ENCODE results near the gene TJP3. TPM values are rescaled to one million over a fixed set of nuclear protein-coding genes. Genes with fewer than 3 reads are reported as not detected.
A peak's percentile ranks its signal among the peaks of the same experiment; 100 is the strongest.

The TJP3 gene
- total and polyA plus RNA-seq, 2 experiments from 2014 or later = 18.2 to 23.9 TPM

- TF ChIP-seq JUNB (IDR thresholded peaks at IDR 0.05; ENCODE audit: unreplicated experiment) = no peak
- no peak for TF ChIP-seq CREB1 (CRISPR knock-in tag; IDR thresholded peaks at IDR 0.05; ENCODE audit: low read depth)
- no peak for TF ChIP-seq ZNF114 (CRISPR knock-in tag; IDR thresholded peaks at IDR 0.05)
- no peak for TF ChIP-seq EZH2phosphoT487 (IDR thresholded peaks at IDR 0.05; ENCODE audit: unreplicated experiment)
- no peak for TF ChIP-seq ZNF331 (CRISPR knock-in tag; IDR thresholded peaks at IDR 0.05; ENCODE audit: low read depth)
- no peak for TF ChIP-seq STAT1 (IDR thresholded peaks at IDR 0.05; ENCODE audit: unreplicated experiment)
Measured at GRCh38 chr19:3680939-3681338, 27.2 kb upstream of the TJP3 start (continued).

GRCh38 chr19:3682286-3682685 lies 25.9 kb upstream of the TJP3 start:
- Histone ChIP-seq H4K20me1 (replicated peaks; ENCODE audit: insufficient read depth) (peaks cover 8% of the 10 kb centered on the region; the same call in 1 of the 2 replicates), H3K4me2 (peak overlapping the region; percentile 68; the same call in 1 of the 2 replicates), H3K36me3 (ENCODE audit: insufficient read depth) (no peaks in the 10 kb centered on the region), H3F3A (replicated peaks; ENCODE audit: low read depth) (peaks cover 18% of the 10 kb centered on the region), H3K4me1 (ENCODE audit: insufficient read depth) (peaks cover 28% of the 10 kb centered on the region), H2AFZ (no peak overlapping the region), H3K27ac (ENCODE audit: low read depth) (no peak overlapping the region), H3K27me3 (ENCODE audit: insufficient read depth) (no peaks in the 10 kb centered on the region), H3K79me2 (replicated peaks; ENCODE audit: insufficient read depth) (peaks cover 55% of the 10 kb centered on the region), H3K9me2 (ENCODE audit: insufficient read depth) (no peaks in the 10 kb centered on the region), H3K4me3 (no peak overlapping the region)
- ATAC-seq = no peak
- no peak overlapping the region for H3K27ac Mint-ChIP-seq
- H3K4me3 Mint-ChIP-seq = no peak overlapping the region
- H3K36me3 Mint-ChIP-seq (ENCODE audit: low read depth) = peaks cover 33% of the 10 kb centered on the region
- peaks cover 18% of the 10 kb centered on the region for H3K27me3 Mint-ChIP-seq (ENCODE audit: insufficient read depth, low read depth, poor library complexity)
- H3K9me3 Mint-ChIP-seq = peaks cover 18% of the 10 kb centered on the region
- no peak for DNase-seq (ENCODE audit: low spot score)
- H3K4me1 Mint-ChIP-seq = peaks cover 30% of the 10 kb centered on the region
- TF ChIP-seq, protein P1, sequence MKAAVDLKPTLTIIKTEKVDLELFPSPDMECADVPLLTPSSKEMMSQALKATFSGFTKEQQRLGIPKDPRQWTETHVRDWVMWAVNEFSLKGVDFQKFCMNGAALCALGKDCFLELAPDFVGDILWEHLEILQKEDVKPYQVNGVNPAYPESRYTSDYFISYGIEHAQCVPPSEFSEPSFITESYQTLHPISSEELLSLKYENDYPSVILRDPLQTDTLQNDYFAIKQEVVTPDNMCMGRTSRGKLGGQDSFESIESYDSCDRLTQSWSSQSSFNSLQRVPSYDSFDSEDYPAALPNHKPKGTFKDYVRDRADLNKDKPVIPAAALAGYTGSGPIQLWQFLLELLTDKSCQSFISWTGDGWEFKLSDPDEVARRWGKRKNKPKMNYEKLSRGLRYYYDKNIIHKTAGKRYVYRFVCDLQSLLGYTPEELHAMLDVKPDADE (IDR thresholded peaks at IDR 0.05) = no peak
- TF ChIP-seq EZH2 (IDR thresholded peaks at IDR 0.05; ENCODE audit: low read depth, unreplicated experiment) (no peak), ZNF462 (CRISPR knock-in tag; IDR thresholded peaks at IDR 0.05) (no peak), EZH2phosphoT487 (IDR thresholded peaks at IDR 0.05; ENCODE audit: unreplicated experiment) (no peak), POLR2AphosphoS5 (IDR thresholded peaks at IDR 0.05; ENCODE audit: low read depth) (no peak), CREB1 (CRISPR knock-in tag; IDR thresholded peaks at IDR 0.05; ENCODE audit: low read depth) (no peak), JUNB (IDR thresholded peaks at IDR 0.05; ENCODE audit: unreplicated experiment) (no peak), NANOG (IDR thresholded peaks at IDR 0.05; ENCODE audit: borderline replicate concordance) (no peak), REST (IDR thresholded peaks at IDR 0.05; ENCODE audit: unreplicated experiment) (no peak), ZNF331 (CRISPR knock-in tag; IDR thresholded peaks at IDR 0.05; ENCODE audit: low read depth) (no peak), ZNF114 (CRISPR knock-in tag; IDR thresholded peaks at IDR 0.05) (no peak), STAT1 (IDR thresholded peaks at IDR 0.05; ENCODE audit: unreplicated experiment) (no peak)
- TF ChIP-seq, protein P2, sequence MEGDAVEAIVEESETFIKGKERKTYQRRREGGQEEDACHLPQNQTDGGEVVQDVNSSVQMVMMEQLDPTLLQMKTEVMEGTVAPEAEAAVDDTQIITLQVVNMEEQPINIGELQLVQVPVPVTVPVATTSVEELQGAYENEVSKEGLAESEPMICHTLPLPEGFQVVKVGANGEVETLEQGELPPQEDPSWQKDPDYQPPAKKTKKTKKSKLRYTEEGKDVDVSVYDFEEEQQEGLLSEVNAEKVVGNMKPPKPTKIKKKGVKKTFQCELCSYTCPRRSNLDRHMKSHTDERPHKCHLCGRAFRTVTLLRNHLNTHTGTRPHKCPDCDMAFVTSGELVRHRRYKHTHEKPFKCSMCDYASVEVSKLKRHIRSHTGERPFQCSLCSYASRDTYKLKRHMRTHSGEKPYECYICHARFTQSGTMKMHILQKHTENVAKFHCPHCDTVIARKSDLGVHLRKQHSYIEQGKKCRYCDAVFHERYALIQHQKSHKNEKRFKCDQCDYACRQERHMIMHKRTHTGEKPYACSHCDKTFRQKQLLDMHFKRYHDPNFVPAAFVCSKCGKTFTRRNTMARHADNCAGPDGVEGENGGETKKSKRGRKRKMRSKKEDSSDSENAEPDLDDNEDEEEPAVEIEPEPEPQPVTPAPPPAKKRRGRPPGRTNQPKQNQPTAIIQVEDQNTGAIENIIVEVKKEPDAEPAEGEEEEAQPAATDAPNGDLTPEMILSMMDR (conservative IDR thresholded peaks at IDR 0.05; ENCODE audit: low read depth in 2 of 2) = no peak

Measured in GM23338 (cell line).